SK-N-SH treated with all-trans-retinoic acid at 6 μM for 48 hours (cell line): ENCODE data around the gene LMF1.

Source experiments
- ARNTL ChIP-seq: fragments of 450-650 bp; formaldehyde crosslinking; IDR thresholded peaks from 2 replicates; pipeline ENCODE4 v1.5.0; 2020; ENCODE audit warnings: low read depth, mild to moderate bottlenecking, moderate library complexity, borderline replicate concordance
- BACH2 ChIP-seq: fragments of 250-450 bp; sonication (Bioruptor Pico); IDR thresholded peaks from 2 replicates; pipeline ENCODE4 v1.9.0; 2021; ENCODE audit warnings: mild to moderate bottlenecking, borderline replicate concordance
- CREB5 ChIP-seq: fragments of 250-450 bp; sonication (Bioruptor Pico); IDR thresholded peaks from 2 replicates; pipeline ENCODE4 v1.5.1; 2020; ENCODE audit warnings: low read depth, mild to moderate bottlenecking, moderate library complexity
- CSDC2 ChIP-seq: fragments of 250-450 bp; sonication (Bioruptor Pico); IDR thresholded peaks from 2 replicates; pipeline ENCODE4 v1.5.0; 2020; ENCODE audit warnings: mild to moderate bottlenecking, moderate library complexity
- ESRRG ChIP-seq: fragments of 250-450 bp; sonication (Bioruptor Pico); IDR thresholded peaks from 2 replicates; pipeline ENCODE4 v1.6.1; 2021; ENCODE audit warnings: mild to moderate bottlenecking
- ISL1 ChIP-seq: fragments of 250-450 bp; sonication (Bioruptor Pico); IDR thresholded peaks from 2 replicates; pipeline ENCODE4 v2.1.2; 2022; ENCODE audit warnings: mild to moderate bottlenecking, moderate library complexity
- OSR1 ChIP-seq: fragments of 250-450 bp; sonication (Bioruptor Pico); IDR thresholded peaks from 2 replicates; pipeline ENCODE4 v1.8.0; 2022; ENCODE audit warnings: moderate library complexity, mild to moderate bottlenecking, inconsistent platforms
- PATZ1 ChIP-seq: fragments of 250-450 bp; sonication (Bioruptor Pico); IDR thresholded peaks from 2 replicates; pipeline ENCODE4 v1.8.0; 2020; ENCODE audit warnings: mild to moderate bottlenecking, moderate library complexity, borderline replicate concordance
- POU6F1 ChIP-seq: fragments of 250-450 bp; sonication (Bioruptor Pico); IDR thresholded peaks from 2 replicates; pipeline ENCODE4 v1.8.0; 2021; ENCODE audit warnings: low read depth, mild to moderate bottlenecking, moderate library complexity, borderline replicate concordance
- RARB ChIP-seq: fragments of 250-450 bp; sonication (Bioruptor Pico); IDR thresholded peaks from 2 replicates; pipeline ENCODE4 v1.8.0; 2021; ENCODE audit warnings: mild to moderate bottlenecking, moderate library complexity
- SNAI2 ChIP-seq: fragments of 250-450 bp; sonication (Bioruptor Pico); IDR thresholded peaks from 2 replicates; pipeline ENCODE4 v1.5.0; 2020; ENCODE audit warnings: mild to moderate bottlenecking, moderate library complexity
- ZNF8 ChIP-seq: fragments of 450-650 bp; formaldehyde crosslinking; IDR thresholded peaks from 2 replicates; pipeline ENCODE4 v1.5.0; 2020; ENCODE audit warnings: mild to moderate bottlenecking, moderate library complexity

- TF ChIP-seq ISL1 (CRISPR knock-in tag) (no peak), ESRRG (CRISPR knock-in tag) (no peak), RARB (CRISPR knock-in tag) (no peak), OSR1 (no peak), CREB5 (CRISPR knock-in tag) (no peak), CSDC2 (CRISPR knock-in tag) (no peak), PATZ1 (CRISPR knock-in tag) (no peak), POU6F1 (CRISPR knock-in tag) (no peak), ARNTL (CRISPR knock-in tag) (no peak), ZNF8 (CRISPR knock-in tag) (no peak), BACH2 (CRISPR knock-in tag) (no peak), SNAI2 (CRISPR knock-in tag) (no peak)
These were observed 57.8 kb downstream of the LMF1 start for GRCh38 chr16:912684-913613.
